Brain microvascular endothelial cell (primary cell): ENCODE data around the gene SRM.
"Not testable (repeated sequence)": the region's sequence is repeated elsewhere in the genome, so short reads cannot be mapped to it uniquely, and the experiment has no call there.

Experiments used
- DNase-seq: peaks from one replicate; pipeline ENCODE4 v3.0.0-alpha.2; 2020
- H3K27ac ChIP-seq: fragments of 250-450 bp; sonication (Bioruptor Pico); 2 replicates; pipeline ENCODE4 v1.5.1; 2020; ENCODE audit warnings: mild to moderate bottlenecking, moderate library complexity
- H3K27me3 ChIP-seq: fragments of 250-450 bp; sonication (Bioruptor Pico); replicated peaks from 2 replicates; pipeline ENCODE4 v1.5.1; 2020; ENCODE audit warnings: mild to moderate bottlenecking
- H3K36me3 ChIP-seq: fragments of 250-450 bp; sonication (Bioruptor Pico); replicated peaks from 2 replicates; pipeline ENCODE4 v1.5.1; 2020; ENCODE audit warnings: mild to moderate bottlenecking
- H3K4me3 ChIP-seq: 2 replicates; pipeline ENCODE4 v1.5.1; 2011; ENCODE audit warnings: low read depth, mild to moderate bottlenecking, control low read depth, low read length, moderate library complexity
- in situ Hi-C: cut with HindIII; loops from 2 replicates; pipeline ENCODE4 v1.10.0; 2017; ENCODE audit warnings: low sequenced_read_pairs, low pct_ligation_motif_present
- TF ChIP-seq, protein P1 (sequence below): IDR thresholded peaks from 2 replicates; pipeline ENCODE4 v1.5.1; 2011; ENCODE audit warnings: low read depth, mild to moderate bottlenecking, moderate library complexity, low read length, control low read depth, inconsistent platforms; ENCODE audit errors: missing control alignments

The SRM gene

DNA sequence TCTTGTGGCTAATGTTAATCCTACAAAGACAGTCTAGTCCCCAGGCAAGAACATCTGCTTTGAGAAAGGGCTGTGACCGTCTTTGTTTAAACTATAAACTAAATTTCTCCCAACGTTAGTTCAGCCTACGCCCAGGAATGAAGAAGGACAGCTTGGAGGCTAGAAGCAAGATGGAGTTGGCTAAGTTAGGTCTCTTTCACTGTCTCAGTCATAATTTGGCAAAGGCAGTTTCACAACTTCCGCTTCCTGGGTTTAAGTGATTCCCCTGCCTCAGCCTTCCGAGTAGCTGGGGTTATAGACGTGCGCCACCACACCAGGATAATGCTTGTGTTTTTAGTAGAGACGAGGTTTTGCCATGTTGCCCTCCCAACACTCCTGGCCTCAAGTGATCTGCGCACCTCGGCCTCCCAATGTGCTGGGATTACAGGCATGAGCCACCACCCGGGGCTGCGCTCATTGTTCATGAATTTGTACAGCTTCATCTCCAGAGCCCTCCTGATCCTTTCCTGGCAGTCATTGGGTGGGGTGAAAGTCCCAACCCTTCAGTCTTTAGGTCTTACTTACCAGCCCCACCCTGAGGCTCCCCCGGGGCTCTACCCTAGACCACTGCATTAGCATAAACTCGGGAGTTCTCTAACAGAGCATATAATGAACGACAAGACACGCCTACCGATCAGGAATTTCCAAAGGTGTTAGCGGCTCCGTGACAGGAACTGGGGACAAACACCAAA, 7.9 kb downstream of the SRM start:
- in situ Hi-C loops = no loop called here

DNA sequence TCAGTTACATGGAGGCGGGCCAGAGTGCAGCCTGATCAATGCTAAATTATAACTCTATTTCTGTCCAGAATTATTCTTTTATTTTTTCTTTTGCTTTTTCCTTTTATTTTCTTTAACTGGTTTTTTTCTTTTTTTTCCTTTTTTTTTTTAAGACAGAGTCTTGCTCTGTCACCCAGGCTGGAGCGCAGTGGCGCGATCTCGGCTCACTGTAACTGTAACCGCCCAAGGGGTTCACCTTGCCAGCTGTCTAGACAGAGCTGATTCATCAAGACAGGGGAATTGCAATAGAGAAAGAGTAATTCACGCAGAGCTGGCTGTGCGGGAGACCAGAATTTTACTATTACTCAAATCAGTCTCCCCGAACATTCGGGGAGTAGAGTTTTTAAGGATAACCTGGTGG, 8.7 kb downstream of the SRM start:
- in situ Hi-C loops, H3K27me3 ChIP-seq, H3K27ac ChIP-seq, H3K4me3 ChIP-seq, DNase-seq: not testable (repeated sequence)
- H3K36me3 ChIP-seq = peaks cover 13% of the 10 kb centered on the region

More for the DNA sequence above, 7.9 kb downstream of the SRM start:
- Histone ChIP-seq H3K4me3 (no peak overlapping the region), H3K36me3 (peaks cover 20% of the 10 kb centered on the region), H3K27me3 (no peaks in the 10 kb centered on the region), H3K27ac (no peak overlapping the region)
- TF ChIP-seq, protein P1, sequence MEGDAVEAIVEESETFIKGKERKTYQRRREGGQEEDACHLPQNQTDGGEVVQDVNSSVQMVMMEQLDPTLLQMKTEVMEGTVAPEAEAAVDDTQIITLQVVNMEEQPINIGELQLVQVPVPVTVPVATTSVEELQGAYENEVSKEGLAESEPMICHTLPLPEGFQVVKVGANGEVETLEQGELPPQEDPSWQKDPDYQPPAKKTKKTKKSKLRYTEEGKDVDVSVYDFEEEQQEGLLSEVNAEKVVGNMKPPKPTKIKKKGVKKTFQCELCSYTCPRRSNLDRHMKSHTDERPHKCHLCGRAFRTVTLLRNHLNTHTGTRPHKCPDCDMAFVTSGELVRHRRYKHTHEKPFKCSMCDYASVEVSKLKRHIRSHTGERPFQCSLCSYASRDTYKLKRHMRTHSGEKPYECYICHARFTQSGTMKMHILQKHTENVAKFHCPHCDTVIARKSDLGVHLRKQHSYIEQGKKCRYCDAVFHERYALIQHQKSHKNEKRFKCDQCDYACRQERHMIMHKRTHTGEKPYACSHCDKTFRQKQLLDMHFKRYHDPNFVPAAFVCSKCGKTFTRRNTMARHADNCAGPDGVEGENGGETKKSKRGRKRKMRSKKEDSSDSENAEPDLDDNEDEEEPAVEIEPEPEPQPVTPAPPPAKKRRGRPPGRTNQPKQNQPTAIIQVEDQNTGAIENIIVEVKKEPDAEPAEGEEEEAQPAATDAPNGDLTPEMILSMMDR = no peak
- no peak for DNase-seq

DNA sequence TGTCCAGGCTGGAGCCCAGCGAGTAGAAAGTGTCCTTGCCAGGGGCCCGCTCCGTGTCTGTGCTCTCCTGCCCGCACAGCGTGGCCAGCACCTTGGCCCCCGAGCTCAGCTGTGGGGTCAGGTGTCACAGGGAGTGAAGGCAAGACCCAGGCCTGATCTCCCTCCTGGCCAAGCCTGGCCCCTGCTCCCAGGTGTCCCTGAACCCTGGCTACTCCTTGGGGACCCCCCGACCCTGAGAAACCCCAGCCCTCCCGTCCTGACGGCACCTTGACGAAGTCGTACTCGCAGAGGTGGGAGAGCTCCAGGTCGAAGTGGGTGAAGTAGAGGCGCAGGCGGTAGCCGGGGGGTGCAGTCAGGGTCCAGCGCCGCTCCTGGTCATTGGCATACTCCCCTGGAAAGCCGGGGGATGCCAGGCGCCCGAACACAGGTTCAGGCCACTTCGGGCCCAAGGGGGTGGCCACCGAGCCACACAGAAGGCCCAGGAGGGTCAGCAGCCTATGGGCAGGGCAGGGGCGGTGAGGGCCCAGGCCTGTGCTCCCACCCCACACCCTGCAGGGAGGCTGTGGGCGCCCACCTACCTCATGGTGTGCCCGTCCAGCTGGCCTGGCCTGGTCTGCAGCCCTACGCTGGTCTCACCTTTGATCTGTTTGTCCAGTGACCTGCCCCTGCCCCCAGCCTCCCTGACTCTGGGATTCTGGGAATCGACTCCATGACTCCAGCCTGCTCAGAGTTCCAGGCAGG, 13.0 kb downstream of the SRM start, which contains the start of gene MASP2:
Gene MASP2, minus strand, starts transcription at position 615 of the 741 bp plus-strand sequence. Its CDS starts 32 bp downstream, at position 583.
- no peaks in the 10 kb centered on the region for H3K36me3 ChIP-seq
- no peak for DNase-seq
- H3K27ac ChIP-seq = no peak within 1 kb of the TSS
- TF ChIP-seq, protein P1 = no peak
- in situ Hi-C loops = no loop called here
- H3K27me3 ChIP-seq = no peaks in the 10 kb centered on the region
- no peak within 1 kb of the TSS for H3K4me3 ChIP-seq

DNA sequence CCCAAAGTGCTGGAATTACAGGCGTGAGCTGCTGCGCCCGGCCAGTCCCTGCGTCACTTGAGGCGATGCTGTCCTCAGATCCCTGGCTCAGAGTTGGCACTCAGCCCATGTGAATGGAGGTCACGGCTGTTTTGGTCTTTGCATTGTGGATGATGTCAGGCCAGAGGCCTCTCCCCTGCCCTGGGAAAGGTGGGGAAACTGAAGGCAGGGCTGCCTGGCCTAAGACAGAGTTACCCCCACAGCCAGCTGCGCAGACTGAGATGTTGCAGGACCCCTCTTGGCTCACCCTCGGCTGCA, 13.6 kb downstream of the SRM start:
- in situ Hi-C loops = no loop called here
- no peak for DNase-seq

DNA sequence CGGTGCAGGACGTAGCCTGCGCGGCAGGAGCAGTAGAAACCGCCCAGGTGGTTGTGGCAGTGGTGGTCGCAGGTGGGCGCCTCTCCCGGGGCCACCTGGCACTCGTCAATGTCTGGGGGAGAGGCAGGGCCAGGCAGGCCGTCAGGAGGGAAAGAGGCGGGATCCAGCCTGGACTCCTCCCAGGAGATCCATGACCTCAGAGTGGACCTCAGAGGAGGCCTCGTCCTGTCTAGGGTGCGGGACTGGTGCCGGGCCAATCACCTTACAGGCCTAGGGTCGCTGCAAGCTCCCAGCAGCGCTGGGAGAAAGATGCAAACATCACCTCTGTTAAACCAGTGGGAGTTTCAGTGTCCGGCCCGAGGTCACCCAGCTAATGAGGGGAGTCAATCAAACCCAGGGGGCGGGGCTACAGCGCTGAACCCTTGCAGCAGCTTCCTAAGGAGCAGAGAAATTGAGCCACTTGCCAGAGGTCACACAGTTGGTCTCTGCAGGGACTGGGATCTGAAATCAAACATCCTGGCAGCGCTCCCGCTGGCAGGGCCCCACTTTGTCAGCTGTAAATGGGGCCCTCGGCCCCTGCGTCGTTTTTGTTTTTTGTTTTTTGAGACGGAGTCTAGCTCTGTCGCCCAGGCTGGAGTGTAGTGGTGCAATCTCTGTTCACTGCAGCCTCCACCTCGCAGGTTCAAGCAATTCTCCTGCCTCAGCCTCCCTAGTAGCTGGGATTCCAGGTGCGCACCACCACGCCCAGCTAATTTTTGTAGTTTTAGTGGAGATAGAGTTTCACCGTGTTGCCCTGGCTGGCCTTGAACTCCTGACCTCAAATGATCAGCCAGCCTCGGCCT, 14.2 kb downstream of the SRM start:
- TF ChIP-seq, protein P1 = no peak
- H3K36me3 ChIP-seq = no peaks in the 10 kb centered on the region

More for the DNA sequence above, 13.6 kb downstream of the SRM start:
- H3K27ac ChIP-seq = no peak overlapping the region
- H3K36me3 ChIP-seq = no peaks in the 10 kb centered on the region
- no peaks in the 10 kb centered on the region for H3K27me3 ChIP-seq
- TF ChIP-seq, protein P1 = no peak
- no peak overlapping the region for H3K4me3 ChIP-seq

More for the DNA sequence above, 14.2 kb downstream of the SRM start:
- Histone ChIP-seq H3K4me3 (no peak overlapping the region), H3K27me3 (no peaks in the 10 kb centered on the region), H3K27ac (no peak overlapping the region)
- in situ Hi-C loops = no loop called here
- DNase-seq = no peak
